Measurements from ENCODE around the gene TEF.

DNA sequence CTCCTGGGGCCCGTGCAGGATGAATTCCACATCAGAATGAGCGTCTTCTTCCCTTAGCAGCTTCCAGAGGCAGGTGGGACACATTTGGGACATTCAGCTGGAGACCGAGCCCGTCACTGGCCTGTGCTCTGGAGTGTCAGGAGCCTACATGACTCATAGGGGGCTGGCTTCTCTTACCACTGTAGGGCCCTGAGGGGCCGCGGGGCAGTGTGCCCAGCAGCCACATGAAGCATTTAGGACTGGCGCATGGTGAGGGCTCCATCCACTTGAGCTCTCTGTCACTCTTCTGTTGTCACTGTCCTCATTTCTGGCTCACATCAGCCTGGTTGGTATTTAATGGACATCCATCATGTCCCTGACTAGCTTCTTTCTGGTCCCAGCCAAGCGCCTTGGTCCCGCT lies 38.0 kb upstream of the TEF start:
- TF ChIP-seq, protein P1, sequence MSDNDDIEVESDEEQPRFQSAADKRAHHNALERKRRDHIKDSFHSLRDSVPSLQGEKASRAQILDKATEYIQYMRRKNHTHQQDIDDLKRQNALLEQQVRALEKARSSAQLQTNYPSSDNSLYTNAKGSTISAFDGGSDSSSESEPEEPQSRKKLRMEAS (IDR thresholded peaks at IDR 0.05) = no peak
- TF ChIP-seq EP300 (IDR thresholded peaks at IDR 0.05; ENCODE audit: borderline replicate concordance) (no peak), RAD21 (IDR thresholded peaks at IDR 0.05; ENCODE audit: low read depth) (no peak), YY1 (IDR thresholded peaks at IDR 0.05; ENCODE audit: low read depth) (no peak), FOXM1 (IDR thresholded peaks at IDR 0.05; ENCODE audit: borderline replicate concordance, low read depth) (no peak)
- TF ChIP-seq, protein P2, sequence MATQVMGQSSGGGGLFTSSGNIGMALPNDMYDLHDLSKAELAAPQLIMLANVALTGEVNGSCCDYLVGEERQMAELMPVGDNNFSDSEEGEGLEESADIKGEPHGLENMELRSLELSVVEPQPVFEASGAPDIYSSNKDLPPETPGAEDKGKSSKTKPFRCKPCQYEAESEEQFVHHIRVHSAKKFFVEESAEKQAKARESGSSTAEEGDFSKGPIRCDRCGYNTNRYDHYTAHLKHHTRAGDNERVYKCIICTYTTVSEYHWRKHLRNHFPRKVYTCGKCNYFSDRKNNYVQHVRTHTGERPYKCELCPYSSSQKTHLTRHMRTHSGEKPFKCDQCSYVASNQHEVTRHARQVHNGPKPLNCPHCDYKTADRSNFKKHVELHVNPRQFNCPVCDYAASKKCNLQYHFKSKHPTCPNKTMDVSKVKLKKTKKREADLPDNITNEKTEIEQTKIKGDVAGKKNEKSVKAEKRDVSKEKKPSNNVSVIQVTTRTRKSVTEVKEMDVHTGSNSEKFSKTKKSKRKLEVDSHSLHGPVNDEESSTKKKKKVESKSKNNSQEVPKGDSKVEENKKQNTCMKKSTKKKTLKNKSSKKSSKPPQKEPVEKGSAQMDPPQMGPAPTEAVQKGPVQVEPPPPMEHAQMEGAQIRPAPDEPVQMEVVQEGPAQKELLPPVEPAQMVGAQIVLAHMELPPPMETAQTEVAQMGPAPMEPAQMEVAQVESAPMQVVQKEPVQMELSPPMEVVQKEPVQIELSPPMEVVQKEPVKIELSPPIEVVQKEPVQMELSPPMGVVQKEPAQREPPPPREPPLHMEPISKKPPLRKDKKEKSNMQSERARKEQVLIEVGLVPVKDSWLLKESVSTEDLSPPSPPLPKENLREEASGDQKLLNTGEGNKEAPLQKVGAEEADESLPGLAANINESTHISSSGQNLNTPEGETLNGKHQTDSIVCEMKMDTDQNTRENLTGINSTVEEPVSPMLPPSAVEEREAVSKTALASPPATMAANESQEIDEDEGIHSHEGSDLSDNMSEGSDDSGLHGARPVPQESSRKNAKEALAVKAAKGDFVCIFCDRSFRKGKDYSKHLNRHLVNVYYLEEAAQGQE (IDR thresholded peaks at IDR 0.05; ENCODE audit: low read depth) = no peak

Data from Ishikawa (cell line).